ENCODE results near the gene PXDN. TPM values are rescaled to one million over a fixed set of nuclear protein-coding genes. Genes with fewer than 3 reads are reported as not detected.

PXDN gene
- total and polyA plus RNA-seq, 10 of the 15 experiments (the other 5 are each of a cell fraction or from before 2014, with no cell fraction given), result 0.12 to 0.69 (median 0.23) TPM; not detected in 5

DNA sequence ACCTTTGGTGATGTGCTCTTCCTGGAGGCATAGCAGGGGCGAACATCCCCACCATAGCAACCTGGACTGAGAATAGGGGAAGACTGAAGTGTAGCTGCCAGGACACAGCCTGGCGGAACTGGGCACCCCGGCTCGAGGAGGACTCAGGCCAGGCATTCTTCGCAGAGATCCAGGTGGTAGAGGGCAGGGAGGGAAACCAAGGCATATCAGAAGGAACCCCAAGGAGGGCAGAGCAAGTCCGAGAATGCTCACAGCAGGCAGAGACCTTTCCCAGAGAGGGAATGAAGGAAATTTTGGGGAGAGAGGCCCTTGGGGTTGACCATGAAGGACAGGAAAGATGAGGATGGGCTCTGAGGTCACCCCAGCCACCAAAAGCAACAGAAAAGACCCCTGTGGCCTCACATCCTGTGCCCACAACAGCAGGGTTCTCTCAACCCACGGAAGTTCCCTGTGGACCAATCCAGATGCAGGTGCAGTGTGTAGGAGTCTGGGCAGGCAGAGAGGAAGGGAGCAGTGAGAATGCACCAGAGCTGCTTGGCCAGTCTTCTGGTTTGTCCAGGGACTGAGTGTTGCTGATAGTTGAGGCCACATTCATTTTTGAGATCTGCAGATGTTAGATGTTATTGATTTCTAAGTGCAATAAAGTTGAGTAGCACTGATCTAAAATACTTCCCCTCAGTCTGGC is 136.9 kb downstream of the PXDN start:
- intact Hi-C loops (cut with micrococcal nuclease; ENCODE audit: unreplicated experiment), result no loop called here
- no peaks in the 10 kb centered on the region for H3K36me3 ChIP-seq (ENCODE audit: control insufficient read depth in 2 of 2, insufficient read depth in 2 of 2, low read length in 1 of 2)
- no peaks in the 10 kb centered on the region for H4K20me1 ChIP-seq (ENCODE audit: control insufficient read depth, insufficient read depth)
- H3K27ac ChIP-seq (ENCODE audit: control insufficient read depth, insufficient read depth), result no peak overlapping the region
- H3K4me3 ChIP-seq, result no peak overlapping the region
- in situ Hi-C loops (cut with MboI), result no loop called here
- no peaks in the 10 kb centered on the region for H3K79me2 ChIP-seq (ENCODE audit: control insufficient read depth, insufficient read depth, low read length)
- ATAC-seq (no peak), DNase-seq (ENCODE audit: low read depth, low spot score) (no peak), FAIRE-seq (no peak)
- no peak overlapping the region for H3K4me2 ChIP-seq (ENCODE audit: control insufficient read depth, insufficient read depth)
- 20% methylated on average over 7 of the region's 7 CpGs for WGBS (ENCODE audit: insufficient coverage, insufficient replicate concordance, low lambda C conversion rate, missing lambda C conversion rate)
- ChIA-PET RAD21 (ENCODE audit: unreplicated experiment) (no interaction called here), POLR2A (no interaction called here), SMC1A (ENCODE audit: uncharacterized antibody, unreplicated experiment) (no interaction called here), CTCF (no interaction called here)
- H3K4me1 ChIP-seq (ENCODE audit: control insufficient read depth, insufficient read depth, low read length), result no peaks in the 10 kb centered on the region
- BruUV-seq (replicated peaks), result no TSS peak
- no peaks in the 10 kb centered on the region; the same call in 2 of the 3 replicates for H3K9me3 ChIP-seq (replicated peaks; ENCODE audit: control insufficient read depth, insufficient read depth, low read length)
- no peak overlapping the region for H3K9ac ChIP-seq (ENCODE audit: control insufficient read depth, insufficient read depth, low read length)
- H2AFZ ChIP-seq (ENCODE audit: control insufficient read depth, low read depth, low read length), result no peak overlapping the region
- TF ChIP-seq TCF7 (IDR thresholded peaks at IDR 0.05; ENCODE audit: borderline replicate concordance), result no peak
- TF ChIP-seq CHD2 (IDR thresholded peaks at IDR 0.05; ENCODE audit: borderline replicate concordance, low read depth, low read length), result no peak
- TF ChIP-seq EGR1 (IDR thresholded peaks at IDR 0.05; ENCODE audit: borderline replicate concordance in 1 of 2, low read depth in 2 of 2, low read length in 2 of 2), result no peak
- TF ChIP-seq KAT2A (conservative IDR thresholded peaks at IDR 0.05; ENCODE audit: control insufficient read depth, low read depth, low read length), result no peak
- TF ChIP-seq IRF4 (IDR thresholded peaks at IDR 0.05; ENCODE audit: low read depth, low read length), result no peak
- TF ChIP-seq MEF2B (IDR thresholded peaks at IDR 0.05; ENCODE audit: partially characterized antibody, poor library complexity, severe bottlenecking), result no peak
- no peak for TF ChIP-seq SIN3A (IDR thresholded peaks at IDR 0.05; ENCODE audit: low read depth, low read length)
- TF ChIP-seq, protein P1, sequence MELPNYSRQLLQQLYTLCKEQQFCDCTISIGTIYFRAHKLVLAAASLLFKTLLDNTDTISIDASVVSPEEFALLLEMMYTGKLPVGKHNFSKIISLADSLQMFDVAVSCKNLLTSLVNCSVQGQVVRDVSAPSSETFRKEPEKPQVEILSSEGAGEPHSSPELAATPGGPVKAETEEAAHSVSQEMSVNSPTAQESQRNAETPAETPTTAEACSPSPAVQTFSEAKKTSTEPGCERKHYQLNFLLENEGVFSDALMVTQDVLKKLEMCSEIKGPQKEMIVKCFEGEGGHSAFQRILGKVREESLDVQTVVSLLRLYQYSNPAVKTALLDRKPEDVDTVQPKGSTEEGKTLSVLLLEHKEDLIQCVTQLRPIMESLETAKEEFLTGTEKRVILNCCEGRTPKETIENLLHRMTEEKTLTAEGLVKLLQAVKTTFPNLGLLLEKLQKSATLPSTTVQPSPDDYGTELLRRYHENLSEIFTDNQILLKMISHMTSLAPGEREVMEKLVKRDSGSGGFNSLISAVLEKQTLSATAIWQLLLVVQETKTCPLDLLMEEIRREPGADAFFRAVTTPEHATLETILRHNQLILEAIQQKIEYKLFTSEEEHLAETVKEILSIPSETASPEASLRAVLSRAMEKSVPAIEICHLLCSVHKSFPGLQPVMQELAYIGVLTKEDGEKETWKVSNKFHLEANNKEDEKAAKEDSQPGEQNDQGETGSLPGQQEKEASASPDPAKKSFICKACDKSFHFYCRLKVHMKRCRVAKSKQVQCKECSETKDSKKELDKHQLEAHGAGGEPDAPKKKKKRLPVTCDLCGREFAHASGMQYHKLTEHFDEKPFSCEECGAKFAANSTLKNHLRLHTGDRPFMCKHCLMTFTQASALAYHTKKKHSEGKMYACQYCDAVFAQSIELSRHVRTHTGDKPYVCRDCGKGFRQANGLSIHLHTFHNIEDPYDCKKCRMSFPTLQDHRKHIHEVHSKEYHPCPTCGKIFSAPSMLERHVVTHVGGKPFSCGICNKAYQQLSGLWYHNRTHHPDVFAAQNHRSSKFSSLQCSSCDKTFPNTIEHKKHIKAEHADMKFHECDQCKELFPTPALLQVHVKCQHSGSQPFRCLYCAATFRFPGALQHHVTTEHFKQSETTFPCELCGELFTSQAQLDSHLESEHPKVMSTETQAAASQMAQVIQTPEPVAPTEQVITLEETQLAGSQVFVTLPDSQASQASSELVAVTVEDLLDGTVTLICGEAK (IDR thresholded peaks at IDR 0.05; ENCODE audit: borderline replicate concordance), result no peak
- TF ChIP-seq GABPA (IDR thresholded peaks at IDR 0.05; ENCODE audit: low read depth), result no peak
- TF ChIP-seq, protein P2, sequence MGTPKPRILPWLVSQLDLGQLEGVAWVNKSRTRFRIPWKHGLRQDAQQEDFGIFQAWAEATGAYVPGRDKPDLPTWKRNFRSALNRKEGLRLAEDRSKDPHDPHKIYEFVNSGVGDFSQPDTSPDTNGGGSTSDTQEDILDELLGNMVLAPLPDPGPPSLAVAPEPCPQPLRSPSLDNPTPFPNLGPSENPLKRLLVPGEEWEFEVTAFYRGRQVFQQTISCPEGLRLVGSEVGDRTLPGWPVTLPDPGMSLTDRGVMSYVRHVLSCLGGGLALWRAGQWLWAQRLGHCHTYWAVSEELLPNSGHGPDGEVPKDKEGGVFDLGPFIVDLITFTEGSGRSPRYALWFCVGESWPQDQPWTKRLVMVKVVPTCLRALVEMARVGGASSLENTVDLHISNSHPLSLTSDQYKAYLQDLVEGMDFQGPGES (IDR thresholded peaks at IDR 0.05), result no peak
- TF ChIP-seq, protein P3, sequence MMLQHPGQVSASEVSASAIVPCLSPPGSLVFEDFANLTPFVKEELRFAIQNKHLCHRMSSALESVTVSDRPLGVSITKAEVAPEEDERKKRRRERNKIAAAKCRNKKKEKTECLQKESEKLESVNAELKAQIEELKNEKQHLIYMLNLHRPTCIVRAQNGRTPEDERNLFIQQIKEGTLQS (IDR thresholded peaks at IDR 0.05; ENCODE audit: borderline replicate concordance, extremely low read depth, low read depth, low read length), result no peak
- no peak for TF ChIP-seq YY1 (IDR thresholded peaks at IDR 0.05; ENCODE audit: low read depth, low read length)
- no peak for TF ChIP-seq ZNF217 (IDR thresholded peaks at IDR 0.05)
- TF ChIP-seq POLR2AphosphoS2 (IDR thresholded peaks at IDR 0.05; ENCODE audit: low read depth, low read length), result no peak
- no peaks in the 10 kb centered on the region for H3K27me3 ChIP-seq (replicated peaks in 1 of 2; ENCODE audit: control insufficient read depth in 2 of 2, insufficient read depth in 2 of 2, low read length in 1 of 2)

All from GM12878 (cell line).